ENCODE measurements around the gene NKRF. TPM values are rescaled to one million over a fixed set of nuclear protein-coding genes. Genes with fewer than 3 reads are reported as not detected.

Gene NKRF
- polyA plus RNA-seq, 3 donors: 1.3 to 4.7 (median 2.4) TPM

DNA sequence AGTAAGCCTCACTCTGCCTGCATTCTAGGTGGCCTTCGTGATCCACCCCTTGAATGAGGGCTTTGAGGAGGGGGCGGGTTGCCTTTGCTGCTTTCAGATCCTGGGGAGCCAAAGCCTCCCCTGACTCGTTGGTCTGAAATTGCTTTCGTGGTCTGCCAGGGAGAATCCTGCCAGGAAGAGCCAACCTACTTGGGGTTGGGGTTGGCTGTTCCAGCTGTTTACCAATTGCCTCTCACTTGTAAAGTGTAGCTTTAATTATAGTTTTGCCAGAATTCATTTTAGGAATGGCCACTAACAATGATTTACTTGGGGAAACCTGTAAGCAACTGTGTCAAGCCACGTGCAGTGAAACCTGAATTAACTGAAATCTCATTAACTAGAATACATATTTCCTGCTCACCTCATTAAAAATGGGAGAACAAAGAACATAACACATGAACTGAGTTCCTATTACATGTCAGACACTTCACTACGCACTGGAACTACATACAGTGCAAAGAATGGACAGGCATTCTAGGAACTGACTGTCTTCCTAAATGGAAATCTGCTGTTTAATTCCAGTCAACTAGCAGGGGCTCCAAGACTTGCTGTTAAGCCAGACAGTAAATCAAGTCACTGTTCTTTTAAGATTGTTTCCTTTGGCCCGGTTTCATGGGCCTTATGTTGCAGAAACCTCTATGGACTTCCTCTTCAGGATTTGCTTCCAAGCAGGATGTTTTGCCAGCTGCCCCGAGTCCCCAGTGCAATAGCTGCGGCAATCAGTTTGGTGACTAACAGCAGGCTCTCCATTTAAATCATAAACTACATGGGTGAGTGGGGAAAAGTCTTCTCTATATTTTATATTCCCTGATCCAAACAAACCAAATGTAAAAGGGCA, 16.4 kb upstream of the NKRF start:
- WGBS (ENCODE audit: insufficient coverage): 73% methylated on average over 2 of the region's 9 CpGs
- Mint-ChIP-seq H3K4me1 (peaks cover 46% of the 10 kb centered on the region), H3K27ac (peak overlapping the region in 3 of 7 donors; percentile 21 to 56 (median 23)), H3K4me3 (no peak overlapping the region), H3K36me3 (peaks cover 9 to 19% of the 10 kb centered on the region in 2 donors), H3K27me3 (ENCODE audit: low read depth in 3 of 3) (peaks cover 0 to 11% (median 0%) of the 10 kb centered on the region in 3 donors), H3K9me3 (no peaks in the 10 kb centered on the region)
- Histone ChIP-seq H2AFZ (ENCODE audit: insufficient read depth, low read depth, low read length, poor library complexity, severe bottlenecking) (no peak overlapping the region), H3K4me2 (replicated peaks; ENCODE audit: extremely low read depth, low read length, poor library complexity, severe bottlenecking) (no peak overlapping the region), H4K20me1 (ENCODE audit: insufficient read depth, low read length) (no peaks in the 10 kb centered on the region), H3K27ac (ENCODE audit: low read depth in 1 of 2, low read length in 2 of 2) (no peak overlapping the region), H3K9me3 (replicated peaks in 1 of 2; ENCODE audit: control insufficient read depth in 1 of 2, insufficient read depth in 1 of 2, low read length in 2 of 2) (no peaks in the 10 kb centered on the region), H3K4me1 (ENCODE audit: control insufficient read depth in 1 of 2, insufficient read depth in 2 of 2, low read length in 2 of 2) (peaks cover 41 to 52% of the 10 kb centered on the region in 2 donors), H3K27me3 (ENCODE audit: control insufficient read depth in 2 of 2, insufficient read depth in 2 of 2, low read length in 2 of 2) (no peaks in the 10 kb centered on the region), H3K79me2 (ENCODE audit: insufficient read depth, low read length) (no peaks in the 10 kb centered on the region), H3K36me3 (replicated peaks in 1 of 2; ENCODE audit: control insufficient read depth in 1 of 2, insufficient read depth in 2 of 2, low read length in 2 of 2) (peaks cover 0 to 9% of the 10 kb centered on the region in 2 donors), H3K4me3 (replicated peaks in 1 of 3; ENCODE audit: low read depth in 2 of 3, low read length in 3 of 3) (no peak overlapping the region), H3K9ac (ENCODE audit: insufficient read depth, low read length, poor library complexity, severe bottlenecking) (no peak overlapping the region)
- intact Hi-C loops (cut with micrococcal nuclease): no loop called here
- TF ChIP-seq, protein P1, sequence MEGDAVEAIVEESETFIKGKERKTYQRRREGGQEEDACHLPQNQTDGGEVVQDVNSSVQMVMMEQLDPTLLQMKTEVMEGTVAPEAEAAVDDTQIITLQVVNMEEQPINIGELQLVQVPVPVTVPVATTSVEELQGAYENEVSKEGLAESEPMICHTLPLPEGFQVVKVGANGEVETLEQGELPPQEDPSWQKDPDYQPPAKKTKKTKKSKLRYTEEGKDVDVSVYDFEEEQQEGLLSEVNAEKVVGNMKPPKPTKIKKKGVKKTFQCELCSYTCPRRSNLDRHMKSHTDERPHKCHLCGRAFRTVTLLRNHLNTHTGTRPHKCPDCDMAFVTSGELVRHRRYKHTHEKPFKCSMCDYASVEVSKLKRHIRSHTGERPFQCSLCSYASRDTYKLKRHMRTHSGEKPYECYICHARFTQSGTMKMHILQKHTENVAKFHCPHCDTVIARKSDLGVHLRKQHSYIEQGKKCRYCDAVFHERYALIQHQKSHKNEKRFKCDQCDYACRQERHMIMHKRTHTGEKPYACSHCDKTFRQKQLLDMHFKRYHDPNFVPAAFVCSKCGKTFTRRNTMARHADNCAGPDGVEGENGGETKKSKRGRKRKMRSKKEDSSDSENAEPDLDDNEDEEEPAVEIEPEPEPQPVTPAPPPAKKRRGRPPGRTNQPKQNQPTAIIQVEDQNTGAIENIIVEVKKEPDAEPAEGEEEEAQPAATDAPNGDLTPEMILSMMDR (IDR thresholded peaks at IDR 0.05): no peak
- DNase-seq: no peak

DNA sequence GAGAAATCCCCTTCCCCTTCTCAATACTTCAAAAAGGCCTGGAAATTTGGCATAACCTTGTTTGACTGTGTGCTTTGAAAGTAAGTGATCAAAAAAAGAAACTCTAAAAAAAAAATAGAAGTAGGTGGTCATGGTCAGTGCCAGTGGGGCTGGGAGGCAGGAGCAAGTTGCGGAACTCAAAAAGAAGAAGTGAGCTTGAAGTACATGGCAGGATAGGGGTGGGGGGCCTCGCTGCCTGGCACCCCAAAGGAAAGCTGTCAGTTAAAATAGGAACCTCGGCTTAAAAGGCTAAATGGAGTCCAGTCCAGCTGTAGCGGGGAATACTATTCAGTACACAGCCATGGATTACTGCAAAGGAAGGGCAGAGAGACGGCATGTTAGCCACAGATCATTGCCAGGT, 12.2 kb upstream of the NKRF start:
- peak overlapping the region; percentile 20 to 83 for H3K4me3 Mint-ChIP-seq
- no peaks in the 10 kb centered on the region for H3K9me3 Mint-ChIP-seq
- peak overlapping the region; percentile 73 for H3K4me2 ChIP-seq (replicated peaks; ENCODE audit: extremely low read depth, low read length, poor library complexity, severe bottlenecking)
- WGBS (ENCODE audit: insufficient coverage): 0% methylated on average over 1 of the region's 5 CpGs
- H3K27ac Mint-ChIP-seq: peak overlapping the region; percentile 81 to 93 (median 88)
- peaks cover 39 to 43% of the 10 kb centered on the region in 2 donors for H3K4me1 ChIP-seq (ENCODE audit: control insufficient read depth in 1 of 2, insufficient read depth in 2 of 2, low read length in 2 of 2)
- H3K9me3 ChIP-seq (replicated peaks in 1 of 2; ENCODE audit: control insufficient read depth in 1 of 2, insufficient read depth in 1 of 2, low read length in 2 of 2): no peaks in the 10 kb centered on the region
- no peaks in the 10 kb centered on the region for H3K36me3 ChIP-seq (replicated peaks in 1 of 2; ENCODE audit: control insufficient read depth in 1 of 2, insufficient read depth in 2 of 2, low read length in 2 of 2)
- peaks cover 47% of the 10 kb centered on the region for H3K4me1 Mint-ChIP-seq
- no peak overlapping the region for H2AFZ ChIP-seq (ENCODE audit: insufficient read depth, low read depth, low read length, poor library complexity, severe bottlenecking)
- H3K9ac ChIP-seq (ENCODE audit: insufficient read depth, low read length, poor library complexity, severe bottlenecking): no peak overlapping the region
- H3K79me2 ChIP-seq (ENCODE audit: insufficient read depth, low read length): no peaks in the 10 kb centered on the region
- TF ChIP-seq, protein P1 (IDR thresholded peaks at IDR 0.05): no peak
- DNase-seq: peak; percentile 66 to 77 (median 67)
- intact Hi-C loops (cut with micrococcal nuclease): loop anchor here in 1 of 2 donors (5.0 kb wide), 1 partner anchor 74 kb away; the partner anchor contains the start of gene SEPTIN6
- peaks cover 0 to 5% of the 10 kb centered on the region in 2 donors for H3K36me3 Mint-ChIP-seq
- H4K20me1 ChIP-seq (ENCODE audit: insufficient read depth, low read length): no peaks in the 10 kb centered on the region
- peak overlapping the region; percentile 4 to 66 (median 21) for H3K4me3 ChIP-seq (replicated peaks in 1 of 3; ENCODE audit: low read depth in 2 of 3, low read length in 3 of 3)
- peaks cover 0 to 7% (median 0%) of the 10 kb centered on the region in 3 donors for H3K27me3 Mint-ChIP-seq (ENCODE audit: low read depth in 3 of 3)
- H3K27me3 ChIP-seq (ENCODE audit: control insufficient read depth in 2 of 2, insufficient read depth in 2 of 2, low read length in 2 of 2): no peaks in the 10 kb centered on the region
- peak overlapping the region; percentile 38 to 73 for H3K27ac ChIP-seq (ENCODE audit: low read depth in 1 of 2, low read length in 2 of 2)

Measured in CD14-positive monocyte (primary cell).